Cardiac fibroblast (primary cell): ENCODE measurements around the gene UBE2G2.

Experiments used
- DNase-seq, 2 donors: peaks; one replicate each; pipeline versions ENCODE4 v3.0.0 to v3.0.0-alpha.2; 2010; ENCODE audit warnings: low read depth in 2 of 2
- H3K4me3 ChIP-seq, 2 donors: replicated peaks in 1 of 2; 1 replicate in 1 of 2; 2 replicates in 1 of 2; pipeline ENCODE4 v1.5.1; 2011; ENCODE audit warnings: low read depth in 2 of 2, low read length in 2 of 2, mild to moderate bottlenecking in 2 of 2, moderate library complexity in 1 of 2
- CTCF ChIP-seq: IDR thresholded peaks from one replicate; pipeline ENCODE4 v1.5.1; 2011; ENCODE audit warnings: low read depth, mild to moderate bottlenecking, low read length, inconsistent platforms

UBE2G2 gene

GRCh38 chr21:44728716-44729115 is 72.9 kb downstream of the UBE2G2 start:
- H3K4me3 ChIP-seq: no peak overlapping the region
- DNase-seq: no peak
- TF ChIP-seq CTCF: no peak

- H3K4me3 ChIP-seq: no peak overlapping the region
- no peak for TF ChIP-seq CTCF
- no peak for DNase-seq
These were observed 73.9 kb downstream of the UBE2G2 start for GRCh38 chr21:44727757-44728156.

GRCh38 chr21:44727321-44727720 is 74.3 kb downstream of the UBE2G2 start:
- H3K4me3 ChIP-seq: no peak overlapping the region
- DNase-seq: no peak
- TF ChIP-seq CTCF: no peak

GRCh38 chr21:44726826-44727225 is 74.8 kb downstream of the UBE2G2 start:
- DNase-seq: no peak
- H3K4me3 ChIP-seq: no peak overlapping the region
- TF ChIP-seq CTCF: no peak

- DNase-seq: no peak
- TF ChIP-seq CTCF: no peak
- no peak overlapping the region for H3K4me3 ChIP-seq
These were observed 76.7 kb downstream of the UBE2G2 start for GRCh38 chr21:44724926-44725325.

- no peak for TF ChIP-seq CTCF
- DNase-seq: no peak
- H3K4me3 ChIP-seq: no peak overlapping the region
These were observed 77.4 kb downstream of the UBE2G2 start for GRCh38 chr21:44724196-44724595.

GRCh38 chr21:44723177-44724131 is 78.2 kb downstream of the UBE2G2 start:
- H3K4me3 ChIP-seq: no peak overlapping the region
- no peak for TF ChIP-seq CTCF
- DNase-seq: peak in 1 of 2 donors; percentile 7
